DOHH2 (cell line): ENCODE results near the gene SLC16A13.

ENCODE experiments used
- CTCF ChIP-seq: fragments of 200-600 bp; sonication (generic); IDR thresholded peaks from one replicate; pipeline ENCODE4 v1.5.1; 2014; ENCODE audit warnings: antibody characterized with exemption, mild to moderate bottlenecking, low read depth, low read length; ENCODE audit not compliant: poor library complexity, severe bottlenecking
- EZH2phosphoT487 ChIP-seq: fragments of 200-600 bp; sonication (generic); IDR thresholded peaks from 2 replicates; pipeline ENCODE4 v1.6.1; 2017; ENCODE audit warnings: borderline replicate concordance, mild to moderate bottlenecking, antibody characterized with exemption, low read length, moderate library complexity, mixed read lengths

DNA sequence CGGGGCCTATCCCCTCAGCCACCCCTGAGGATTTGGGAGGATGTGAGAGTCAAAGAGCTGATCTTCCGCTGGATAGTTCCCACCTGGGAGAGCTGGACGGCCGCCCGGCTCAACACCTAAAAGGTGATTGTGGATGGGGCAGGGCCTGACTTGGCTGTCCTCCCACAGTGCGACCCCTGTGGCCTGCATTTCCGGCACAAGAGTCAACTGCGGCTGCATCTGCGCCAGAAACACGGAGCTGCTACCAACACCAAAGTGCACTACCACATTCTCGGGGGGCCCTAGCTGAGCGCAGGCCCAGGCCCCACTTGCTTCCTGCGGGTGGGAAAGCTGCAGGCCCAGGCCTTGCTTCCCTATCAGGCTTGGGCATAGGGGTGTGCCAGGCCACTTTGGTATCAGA lies 8.5 kb upstream of the SLC16A13 start:
- TF ChIP-seq CTCF: no peak
- TF ChIP-seq EZH2phosphoT487: no peak
